Esophagus muscularis mucosa (tissue), 4 donors: ENCODE measurements around the gene INTS7. TPM values are rescaled to one million over a fixed set of nuclear protein-coding genes. Genes with fewer than 3 reads are reported as not detected.
A peak's percentile ranks its signal among the peaks of the same experiment; 100 is the strongest.

Experiments
- DNase-seq: peaks from one replicate; pipeline ENCODE4 v3.0.0-alpha.2; 2017; ENCODE audit errors: extremely low spot score
- H3K27ac ChIP-seq, 4 donors: fragments of 200-600 bp; sonication (generic); replicated peaks in 1 of 4; 1 replicate in 3 of 4; 2 replicates in 1 of 4; pipeline ENCODE4 v1.5.1; 2016 to 2019; ENCODE audit warnings: mild to moderate bottlenecking in 1 of 4
- H3K27me3 ChIP-seq, 4 donors: fragments of 200-600 bp; sonication (generic); one replicate each; pipeline versions ENCODE4 v1.5.1 to v1.6.0; 2016 to 2019
- H3K36me3 ChIP-seq, 4 donors: fragments of 200-600 bp; sonication (generic); one replicate each; pipeline ENCODE4 v1.5.1; 2016 to 2019
- H3K4me1 ChIP-seq, 4 donors: fragments of 200-600 bp; sonication (generic); one replicate each; pipeline ENCODE4 v1.5.1; 2016 to 2019
- H3K4me3 ChIP-seq, 4 donors: fragments of 200-600 bp; sonication (generic); 1 replicate in 2 of 4; 2 replicates in 2 of 4; pipeline ENCODE4 v1.5.1; 2016 to 2019; ENCODE audit warnings: mild to moderate bottlenecking in 4 of 4, moderate library complexity in 1 of 4
- H3K9me3 ChIP-seq, 4 donors: fragments of 200-600 bp; sonication (generic); 1 replicate in 3 of 4; 2 replicates in 1 of 4; pipeline ENCODE4 v1.5.1; 2016 to 2019
- CTCF ChIP-seq, 3 experiments: fragments of 200-600 bp in 2 of 3; fragments of 450-650 bp in 1 of 3; sonication (generic) in 2 of 3; IDR thresholded peaks; one replicate each; pipeline ENCODE4 v1.5.1; 2017 to 2019; ENCODE audit warnings: antibody characterized with exemption in 3 of 3, mild to moderate bottlenecking in 2 of 3, moderate library complexity in 1 of 3
- EP300 ChIP-seq: sonication (generic); formaldehyde crosslinking; IDR thresholded peaks from one replicate; pipeline ENCODE4 v1.6.1; 2017; ENCODE audit warnings: antibody characterized with exemption
- POLR2A ChIP-seq: fragments of 450-650 bp; IDR thresholded peaks from one replicate; pipeline ENCODE4 v1.6.1; 2017; ENCODE audit warnings: antibody characterized with exemption, moderate library complexity, mild to moderate bottlenecking, low read depth
- POLR2AphosphoS5 ChIP-seq, 2 donors: sonication (generic); formaldehyde crosslinking; IDR thresholded peaks; one replicate each; pipeline ENCODE4 v1.6.1; 2017; ENCODE audit warnings: antibody characterized with exemption in 2 of 2
- WGBS: methylation state at CpG from one replicate; pipeline ENCODE4 v1.1.5; 2018; 5-methylcytosine and 5-hydroxymethylcytosine counted together
- intact Hi-C: fragments of 100-400 bp; cut with DNase I; formaldehyde crosslinking; loops from one replicate; pipeline ENCODE4 v1.15.1; 2023
- total RNA-seq, 4 donors: library from RNA; depleted of rRNA; stranded (reverse); fragments of >200 nt; gene quantifications; one replicate each; pipeline versions ENCODE4 v1.1.0 to v1.2.1, GENCODE V29; 2016

INTS7 gene
- total RNA-seq, 4 donors from 2014 or later = 6.0 to 15.4 (median 11.0) TPM

GRCh38 chr1:212040629-212041412 is 5.5 kb upstream of the INTS7 start:
- no peaks in the 10 kb centered on the region for H3K9me3 ChIP-seq
- intact Hi-C loops = no loop called here

GRCh38 chr1:212039622-212040021 is 4.3 kb upstream of the INTS7 start:
- Histone ChIP-seq H3K4me1 (peaks cover 9 to 10% (median 10%) of the 10 kb centered on the region in 4 donors), H3K4me3 (no peak overlapping the region), H3K9me3 (no peaks in the 10 kb centered on the region), H3K27me3 (no peaks in the 10 kb centered on the region), H3K27ac (no peak overlapping the region), H3K36me3 (no peaks in the 10 kb centered on the region)
- no peak for TF ChIP-seq POLR2A
- TF ChIP-seq EP300 = no peak
- TF ChIP-seq POLR2AphosphoS5 (IDR thresholded peaks at IDR 0.05) = no peak
- 89% methylated on average over 2 of the region's 2 CpGs for WGBS
- no peak for DNase-seq
- intact Hi-C loops = loop anchor here (10.0 kb wide), 1 partner anchor 355 kb away; no protein-coding TSS in a partner anchor

More at GRCh38 chr1:212040629-212041412, 5.5 kb upstream of the INTS7 start:
- Histone ChIP-seq H3K4me3 (no peak overlapping the region), H3K4me1 (peaks cover 6 to 8% (median 7%) of the 10 kb centered on the region in 4 donors), H3K36me3 (no peaks in the 10 kb centered on the region), H3K27ac (no peak overlapping the region), H3K27me3 (no peaks in the 10 kb centered on the region)
- DNase-seq = no peak
- WGBS = 76% methylated on average over 5 of the region's 5 CpGs
- TF ChIP-seq CTCF (IDR thresholded peaks at IDR 0.05) (no peak), EP300 (no peak), POLR2AphosphoS5 (IDR thresholded peaks at IDR 0.05) (no peak), POLR2A (no peak)

- no peaks in the 10 kb centered on the region for H3K9me3 ChIP-seq
- no peak overlapping the region for H3K4me3 ChIP-seq
- TF ChIP-seq EP300 (no peak), CTCF (IDR thresholded peaks at IDR 0.05) (no peak), POLR2AphosphoS5 (IDR thresholded peaks at IDR 0.05) (no peak), POLR2A (no peak)
- H3K27ac ChIP-seq = no peak overlapping the region
- WGBS = 80% methylated on average over 3 of the region's 3 CpGs
- DNase-seq = no peak
- peaks cover 15 to 27% (median 23%) of the 10 kb centered on the region in 4 donors for H3K4me1 ChIP-seq
- no peaks in the 10 kb centered on the region for H3K27me3 ChIP-seq
- intact Hi-C loops = loop anchor here (10.0 kb wide), 1 partner anchor 353 kb away; no protein-coding TSS in a partner anchor
- no peaks in the 10 kb centered on the region for H3K36me3 ChIP-seq
Observed at GRCh38 chr1:212037900-212038299, 2.5 kb upstream of the INTS7 start.

- no peaks in the 10 kb centered on the region for H3K36me3 ChIP-seq
- DNase-seq = no peak
- 2% methylated on average over 29 of the region's 32 CpGs for WGBS
- intact Hi-C loops = loop anchor here (10.0 kb wide), 1 partner anchor 351 kb away; no protein-coding TSS in a partner anchor
- peak overlapping the region; percentile 84 to 88 (median 86) for H3K27ac ChIP-seq
- TF ChIP-seq CTCF (IDR thresholded peaks at IDR 0.05) (no peak), EP300 (no peak), POLR2AphosphoS5 (IDR thresholded peaks at IDR 0.05) (no peak), POLR2A (no peak)
- peak overlapping the region; percentile 61 to 78 (median 68) for H3K4me3 ChIP-seq
- H3K9me3 ChIP-seq = no peaks in the 10 kb centered on the region
- no peaks in the 10 kb centered on the region for H3K27me3 ChIP-seq
- peaks cover 18 to 39% (median 27%) of the 10 kb centered on the region in 4 donors for H3K4me1 ChIP-seq
Observed at GRCh38 chr1:212035835-212036605, 663 bp upstream of the INTS7 start.
